K562 (cell line): Measurements from ENCODE around the gene MALAT1. TPM values are rescaled to one million over a fixed set of nuclear protein-coding genes. Genes with fewer than 3 reads are reported as not detected.

Source experiments
- FOS ChIP-seq: IDR thresholded peaks from 3 replicates; pipeline ENCODE4 v1.6.1; 2011; ENCODE audit not compliant: insufficient read length; ENCODE audit errors: extremely low read depth
- MLLT1 ChIP-seq, 2 experiments: fragments of 450-650 bp; IDR thresholded peaks; 2 replicates each; pipeline ENCODE4 v1.6.1; 2016
- SETDB1 ChIP-seq: IDR thresholded peaks from one replicate; pipeline ENCODE4 v1.6.1; 2012; ENCODE audit warnings: low read length, control low read depth, inconsistent platforms
- SMARCC2 ChIP-seq: fragments of 450-650 bp; IDR thresholded peaks from 2 replicates; pipeline ENCODE4 v1.6.1; 2017; ENCODE audit warnings: antibody characterized with exemption, moderate library complexity, mild to moderate bottlenecking, low read depth
- STAT5A ChIP-seq: IDR thresholded peaks from 2 replicates; pipeline ENCODE4 v1.6.1; 2012; ENCODE audit warnings: low read length, inconsistent platforms, borderline replicate concordance
- THRB ChIP-seq: fragments of 450-650 bp; formaldehyde crosslinking; conservative IDR thresholded peaks from 2 replicates; pipeline ENCODE4 v1.4.0; 2022; ENCODE audit warnings: mild to moderate bottlenecking, missing genetic modification characterization
- XRCC3 ChIP-seq: fragments of 450-650 bp; IDR thresholded peaks from 2 replicates; pipeline ENCODE4 v1.6.1; 2017; ENCODE audit warnings: mild to moderate bottlenecking, moderate library complexity
- ZBTB7A ChIP-seq: IDR thresholded peaks from 2 replicates; pipeline ENCODE4 v1.6.1; 2011; ENCODE audit warnings: low read depth, mild to moderate bottlenecking, low read length, moderate library complexity, borderline replicate concordance; ENCODE audit not compliant: control insufficient read depth
- polyA plus RNA-seq, 8 experiments: library from polyadenylated mRNA; depleted of rRNA in 4 of 8; stranded (reverse) in 5 of 8; unstranded in 3 of 8; fragments of >200 nt; fragmentation: Nextera tagmentation in 2 of 8; fragmentation: Illumina TruSeq in 1 of 8; extraction: Ambion mirVana in 2 of 8; extraction: Trizol in 1 of 8; gene quantifications; 2 replicates each; pipeline versions ENCODE4 v1.2.1 to v1.2.3, GENCODE V29; 2011 to 2014; ENCODE audit warnings: inconsistent platforms in 1 of 8, missing spikeins in 1 of 8
- total RNA-seq, 7 experiments: library from RNA; depleted of rRNA in 6 of 7; stranded (reverse); fragments of >200 nt in 6 of 7; fragmentation: Illumina TruSeq in 2 of 7; extraction: Trizol in 2 of 7; gene quantifications; 2 replicates each; pipeline versions ENCODE4 v1.2.1 to v1.2.3, GENCODE V29; 2011 to 2021; ENCODE audit warnings: low replicate concordance in 1 of 7
- TF ChIP-seq, protein P1 (sequence below): fragments of 450-650 bp; conservative IDR thresholded peaks from 2 replicates; pipeline ENCODE4 v1.6.1; 2016; ENCODE audit warnings: missing genetic modification characterization, low read depth, mild to moderate bottlenecking, missing compliant biosample characterization, moderate library complexity
- TF ChIP-seq, protein P2 (sequence below): fragments of 450-650 bp; IDR thresholded peaks from 2 replicates; pipeline ENCODE4 v1.6.1; 2018; ENCODE audit warnings: mild to moderate bottlenecking, low read depth; ENCODE audit not compliant: partially characterized antibody
- TF ChIP-seq, protein P3 (sequence below): fragments of 200-800 bp; sonication (Bioruptor generic); IDR thresholded peaks from 2 replicates; pipeline ENCODE4 v1.6.1; 2017; ENCODE audit warnings: missing genetic modification characterization, missing compliant biosample characterization

Gene MALAT1
- total and polyA plus RNA-seq, 9 of the 15 experiments (the other 6 are each of a cell fraction or from before 2014, with no cell fraction given) = 363 to 8,715 (median 2,351) TPM

GRCh38 chr11:65505466-65506289 is 6.8 kb downstream of the MALAT1 start (continued):
- TF ChIP-seq MLLT1 (IDR thresholded peaks at IDR 0.05) (peak; percentile 92 to 95), SETDB1 (no peak), XRCC3 (no peak; the same call in 1 of the 2 replicates), STAT5A (no peak; the same call in 1 of the 2 replicates), SMARCC2 (no peak), THRB (CRISPR knock-in tag) (peak; percentile 97), FOS (no peak), ZBTB7A (no peak)
- TF ChIP-seq, protein P1, sequence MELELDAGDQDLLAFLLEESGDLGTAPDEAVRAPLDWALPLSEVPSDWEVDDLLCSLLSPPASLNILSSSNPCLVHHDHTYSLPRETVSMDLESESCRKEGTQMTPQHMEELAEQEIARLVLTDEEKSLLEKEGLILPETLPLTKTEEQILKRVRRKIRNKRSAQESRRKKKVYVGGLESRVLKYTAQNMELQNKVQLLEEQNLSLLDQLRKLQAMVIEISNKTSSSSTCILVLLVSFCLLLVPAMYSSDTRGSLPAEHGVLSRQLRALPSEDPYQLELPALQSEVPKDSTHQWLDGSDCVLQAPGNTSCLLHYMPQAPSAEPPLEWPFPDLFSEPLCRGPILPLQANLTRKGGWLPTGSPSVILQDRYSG (tag) = no peak
- TF ChIP-seq, protein P2, sequence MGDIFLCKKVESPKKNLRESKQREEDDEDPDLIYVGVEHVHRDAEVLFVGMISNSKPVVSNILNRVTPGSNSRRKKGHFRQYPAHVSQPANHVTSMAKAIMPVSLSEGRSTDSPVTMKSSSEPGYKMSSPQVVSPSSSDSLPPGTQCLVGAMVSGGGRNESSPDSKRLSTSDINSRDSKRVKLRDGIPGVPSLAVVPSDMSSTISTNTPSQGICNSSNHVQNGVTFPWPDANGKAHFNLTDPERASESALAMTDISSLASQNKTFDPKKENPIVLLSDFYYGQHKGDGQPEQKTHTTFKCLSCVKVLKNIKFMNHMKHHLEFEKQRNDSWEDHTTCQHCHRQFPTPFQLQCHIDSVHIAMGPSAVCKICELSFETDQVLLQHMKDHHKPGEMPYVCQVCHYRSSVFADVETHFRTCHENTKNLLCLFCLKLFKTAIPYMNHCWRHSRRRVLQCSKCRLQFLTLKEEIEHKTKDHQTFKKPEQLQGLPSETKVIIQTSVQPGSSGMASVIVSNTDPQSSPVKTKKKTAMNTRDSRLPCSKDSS = no peak
- TF ChIP-seq, protein P3, sequence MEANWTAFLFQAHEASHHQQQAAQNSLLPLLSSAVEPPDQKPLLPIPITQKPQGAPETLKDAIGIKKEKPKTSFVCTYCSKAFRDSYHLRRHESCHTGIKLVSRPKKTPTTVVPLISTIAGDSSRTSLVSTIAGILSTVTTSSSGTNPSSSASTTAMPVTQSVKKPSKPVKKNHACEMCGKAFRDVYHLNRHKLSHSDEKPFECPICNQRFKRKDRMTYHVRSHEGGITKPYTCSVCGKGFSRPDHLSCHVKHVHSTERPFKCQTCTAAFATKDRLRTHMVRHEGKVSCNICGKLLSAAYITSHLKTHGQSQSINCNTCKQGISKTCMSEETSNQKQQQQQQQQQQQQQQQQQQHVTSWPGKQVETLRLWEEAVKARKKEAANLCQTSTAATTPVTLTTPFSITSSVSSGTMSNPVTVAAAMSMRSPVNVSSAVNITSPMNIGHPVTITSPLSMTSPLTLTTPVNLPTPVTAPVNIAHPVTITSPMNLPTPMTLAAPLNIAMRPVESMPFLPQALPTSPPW (CRISPR knock-in tag) = no peak
